ENCODE data around the gene EFCAB10.

GRCh38 chr7:105594034-105594433, 12.7 kb upstream of the EFCAB10 start:
- no peak for TF ChIP-seq POLR2A (IDR thresholded peaks at IDR 0.05; ENCODE audit: low read depth, low read length)
- no peak for TF ChIP-seq POLR2AphosphoS5 (IDR thresholded peaks at IDR 0.05; ENCODE audit: low read depth, low read length)
